AML-193 (cell line): Measurements from ENCODE around the gene DDX1.

Experiments used
- DNase-seq, 2 experiments: peaks; one replicate each; lab custom pipeline; 2025; lab: John Stamatoyannopoulos, UW

Gene DDX1

DNA sequence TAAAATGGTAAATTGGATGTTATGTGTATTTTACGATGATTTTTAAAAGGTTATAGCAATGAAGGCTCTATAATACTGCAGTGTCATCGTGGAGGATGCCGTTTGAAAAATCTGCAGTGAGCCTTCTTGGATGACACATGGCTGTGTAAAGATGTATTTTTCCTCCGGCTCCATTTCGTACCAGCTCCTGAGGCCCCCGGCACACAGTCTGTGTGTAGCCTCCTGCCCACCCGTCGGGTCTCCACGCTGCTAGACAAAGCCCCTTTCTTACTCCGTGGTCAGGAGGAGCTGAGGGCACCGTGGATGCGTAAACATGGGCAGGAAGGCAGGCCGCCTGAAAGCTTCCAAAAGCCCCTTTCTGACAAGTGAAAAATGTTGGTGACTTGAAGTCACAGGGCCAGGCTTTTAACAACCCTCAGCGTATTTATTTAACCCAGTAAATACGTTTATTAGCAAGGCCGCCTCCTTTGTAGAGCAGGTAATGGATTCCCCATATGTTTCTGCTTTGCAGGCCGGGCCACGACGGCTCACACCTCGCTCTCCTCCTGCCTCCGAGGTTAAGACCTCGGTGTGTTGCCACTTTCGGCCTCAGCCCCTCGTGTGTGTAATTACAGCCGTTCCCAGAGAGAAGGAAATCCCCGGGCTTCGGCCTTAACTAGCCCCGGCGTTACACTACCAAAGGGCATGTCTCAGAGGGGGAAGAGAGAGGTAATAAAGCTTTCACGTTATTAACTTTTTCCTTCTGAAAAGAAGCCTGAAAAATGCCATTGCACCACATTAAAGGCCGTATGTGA is 72.8 kb downstream of the DDX1 start:
- no peak for DNase-seq

DNA sequence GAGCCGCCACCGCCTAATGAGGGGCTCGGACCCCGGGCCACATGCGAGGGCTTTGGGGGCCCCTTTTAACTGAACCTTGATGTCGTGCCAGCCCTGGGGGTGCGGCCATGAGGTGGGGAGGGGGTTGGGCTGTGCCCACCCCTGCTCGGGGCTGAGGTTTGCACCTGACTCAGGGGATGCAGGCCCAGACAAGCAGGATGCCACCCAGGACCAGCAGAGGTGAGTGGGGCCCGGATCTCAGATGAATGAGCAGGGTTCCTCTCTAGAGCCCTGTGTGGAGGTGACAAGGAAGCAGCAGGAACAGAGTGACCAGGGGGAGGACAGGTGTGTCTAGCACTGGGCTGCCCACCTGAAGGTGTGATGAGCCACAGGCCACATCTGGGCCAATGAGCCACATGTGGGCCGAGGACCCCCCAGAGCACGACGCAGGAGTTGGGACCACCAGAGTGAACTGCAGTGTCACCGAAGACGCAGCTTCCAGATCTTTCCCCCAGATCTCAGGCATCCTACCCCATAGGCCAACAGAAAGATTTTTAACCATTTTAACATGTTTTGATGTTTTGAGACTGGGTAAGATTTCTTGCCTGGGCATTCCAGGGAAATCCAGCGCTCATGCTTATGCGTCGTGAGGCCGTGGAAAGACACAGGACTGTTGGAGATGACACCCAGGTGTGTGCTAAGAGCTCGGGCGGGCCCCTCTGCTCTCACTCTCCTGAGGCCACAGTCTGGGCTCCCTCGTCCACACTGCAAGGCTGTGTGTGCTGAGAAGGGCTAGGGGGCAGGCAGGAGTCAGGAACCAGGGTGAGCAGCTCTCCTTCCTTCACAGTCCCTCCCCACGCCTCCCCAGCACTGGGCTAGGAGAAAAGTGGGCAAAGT is 73.6 kb downstream of the DDX1 start:
- DNase-seq: no peak

DNA sequence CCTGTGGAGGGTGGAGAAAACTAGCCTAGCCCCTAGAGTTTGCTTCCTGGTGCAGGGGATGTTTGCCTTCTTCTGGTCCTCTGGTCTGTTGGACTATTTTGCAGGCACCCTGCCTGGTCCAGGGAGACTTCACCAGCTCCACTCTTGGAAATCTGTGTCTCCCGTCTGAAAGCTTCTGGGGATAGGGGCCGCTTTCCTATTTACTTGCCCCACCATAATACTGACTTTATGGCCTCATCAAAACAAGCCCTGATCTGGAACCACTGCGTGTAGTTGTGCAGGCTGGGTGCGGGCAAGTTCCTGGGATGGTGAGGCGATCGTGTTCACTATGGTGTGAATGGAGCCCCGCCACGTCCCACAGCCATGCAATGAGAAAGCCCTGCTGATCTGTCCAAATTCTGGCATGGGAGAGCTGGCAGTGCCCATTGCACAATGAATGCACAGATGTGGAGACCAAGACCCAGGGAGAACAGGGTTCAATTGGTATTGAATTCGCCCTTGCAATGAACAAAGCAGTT is 74.3 kb downstream of the DDX1 start:
- no peak for DNase-seq

DNA sequence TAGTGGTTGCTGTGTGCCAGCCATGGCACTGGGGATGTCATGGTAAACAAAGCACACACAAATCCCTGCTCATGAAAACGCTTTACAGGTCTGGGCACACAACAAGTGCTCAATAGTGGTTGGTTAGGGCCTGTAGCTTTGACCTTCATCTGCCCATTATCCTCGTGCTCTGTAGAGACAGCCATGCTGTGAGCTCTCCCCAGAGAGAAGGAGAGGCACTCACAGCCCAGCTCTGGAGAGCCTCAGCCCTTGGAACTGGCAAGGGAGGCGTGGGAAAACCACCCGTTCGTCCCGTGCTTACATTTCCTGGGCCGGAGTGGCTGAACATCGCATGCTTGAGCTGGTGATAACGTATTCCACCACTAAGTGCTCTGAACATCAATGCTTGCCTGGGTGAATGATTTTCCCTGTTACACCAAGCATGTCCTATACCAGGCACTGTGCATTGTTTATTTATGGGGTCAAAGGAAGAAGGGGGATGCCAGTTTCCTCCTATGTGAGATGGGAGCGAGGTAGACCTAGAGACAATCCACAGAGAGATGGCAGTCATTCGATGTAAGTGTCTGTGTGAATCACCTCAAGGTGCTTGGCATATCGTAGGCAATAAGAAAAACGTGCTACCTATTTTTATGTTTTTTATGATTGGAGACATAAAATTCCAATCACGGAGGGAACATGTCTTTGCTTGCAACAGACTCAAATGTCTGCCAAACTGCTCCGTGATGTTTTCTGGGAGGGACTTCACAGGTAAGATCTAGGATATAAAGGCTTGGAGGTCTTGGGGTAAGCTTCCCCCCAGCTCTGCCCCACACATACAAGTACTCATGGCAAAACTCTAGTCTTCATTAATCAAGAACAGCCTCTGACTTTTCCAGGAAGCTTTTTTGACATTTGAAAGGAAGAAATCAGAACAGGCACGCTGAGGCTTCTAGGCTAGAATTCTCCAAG is 75.5 kb downstream of the DDX1 start:
- DNase-seq: no peak

DNA sequence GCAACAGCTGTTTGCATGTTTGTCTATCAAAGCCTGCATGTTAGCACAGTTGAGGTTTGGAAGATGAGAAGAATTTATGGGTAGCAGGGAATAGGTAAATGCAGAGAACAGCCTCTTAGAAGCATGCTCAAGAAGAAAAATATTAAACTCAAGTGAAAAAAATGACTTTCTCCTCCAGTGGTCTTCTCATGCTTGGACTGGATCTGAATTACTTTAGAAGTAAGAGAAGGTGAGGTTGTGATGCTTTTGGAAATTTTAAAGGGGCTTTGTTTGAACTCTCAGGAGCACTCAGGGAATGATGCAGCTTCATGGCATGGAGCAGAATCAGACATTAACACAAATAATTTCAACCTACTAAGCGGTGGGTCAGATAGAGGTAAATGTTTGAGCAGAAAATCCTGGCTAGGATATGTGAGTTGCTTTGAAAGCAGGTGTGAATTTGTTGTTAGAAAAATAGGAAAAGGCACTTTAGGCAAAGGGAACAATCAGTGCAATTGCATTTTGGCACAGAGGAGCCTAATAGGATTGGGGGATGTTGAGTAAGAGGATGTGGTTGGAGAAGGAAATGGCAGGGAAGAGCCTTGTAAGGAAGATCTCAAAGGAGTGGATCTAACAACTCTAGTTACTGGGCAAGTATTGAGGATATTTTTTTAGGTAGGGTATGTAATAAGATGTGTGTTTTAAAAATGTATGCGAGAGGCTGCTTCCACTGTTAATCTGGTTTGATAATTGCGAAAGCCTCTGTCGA is 76.3 kb downstream of the DDX1 start:
- DNase-seq: no peak

DNA sequence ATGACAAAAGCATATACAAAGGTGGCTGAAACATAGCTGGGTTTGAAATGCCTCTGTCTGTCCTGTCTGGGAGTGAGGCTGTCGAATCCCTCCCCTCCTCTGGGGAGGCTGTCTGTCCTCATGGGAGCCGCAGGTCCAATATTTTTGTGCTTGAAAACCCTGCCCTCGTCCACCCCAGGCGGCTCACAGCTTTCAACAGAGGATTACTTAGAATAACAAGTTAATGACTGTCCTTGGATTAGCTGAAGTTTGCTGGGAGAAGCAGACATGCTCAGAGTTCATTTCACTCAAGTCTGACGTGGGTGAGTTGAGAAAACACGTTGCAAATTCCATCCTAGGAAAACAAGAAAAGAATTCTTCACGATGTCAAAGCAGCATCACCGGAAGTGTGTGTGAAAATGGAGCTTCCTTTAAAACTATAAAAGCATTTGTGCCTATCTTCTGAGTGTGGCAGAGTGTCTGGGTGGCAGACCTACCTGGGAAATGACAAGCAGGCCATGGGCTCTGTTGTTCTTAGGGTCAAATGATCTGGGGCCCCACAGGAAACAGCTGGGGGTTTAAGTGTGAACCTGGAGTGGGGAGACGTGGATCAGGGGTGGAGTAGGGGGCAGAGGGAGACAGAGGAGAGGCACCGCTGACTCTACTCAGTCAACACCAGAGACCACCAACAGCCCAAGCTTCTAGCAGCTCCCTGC is 77.1 kb downstream of the DDX1 start:
- no peak for DNase-seq

DNA sequence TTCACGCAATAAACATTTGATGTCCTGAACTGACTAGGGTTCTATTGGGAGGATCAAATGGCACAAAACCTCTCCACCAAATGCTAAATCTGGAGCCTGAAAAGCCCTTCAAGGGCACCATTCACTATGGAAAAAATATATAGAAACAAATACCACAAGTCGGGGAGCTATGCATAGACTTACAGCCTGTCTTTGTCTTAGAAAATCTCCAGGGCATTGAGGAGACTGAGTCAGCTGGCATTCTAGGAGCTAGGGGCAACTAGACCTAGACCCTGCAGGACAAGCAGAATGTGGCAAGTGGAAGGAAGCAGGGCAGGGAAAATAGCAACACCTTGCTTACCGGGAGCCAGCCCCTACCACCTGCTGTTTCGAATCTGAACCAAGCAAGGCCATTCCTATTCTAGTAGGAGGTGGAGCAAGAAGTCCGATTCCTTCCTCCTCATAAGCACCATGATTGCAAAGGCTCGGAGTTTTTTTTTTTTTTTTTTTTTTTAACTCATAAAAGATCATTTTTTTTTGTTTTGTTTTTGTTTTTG is 77.8 kb downstream of the DDX1 start:
- DNase-seq: no peak

DNA sequence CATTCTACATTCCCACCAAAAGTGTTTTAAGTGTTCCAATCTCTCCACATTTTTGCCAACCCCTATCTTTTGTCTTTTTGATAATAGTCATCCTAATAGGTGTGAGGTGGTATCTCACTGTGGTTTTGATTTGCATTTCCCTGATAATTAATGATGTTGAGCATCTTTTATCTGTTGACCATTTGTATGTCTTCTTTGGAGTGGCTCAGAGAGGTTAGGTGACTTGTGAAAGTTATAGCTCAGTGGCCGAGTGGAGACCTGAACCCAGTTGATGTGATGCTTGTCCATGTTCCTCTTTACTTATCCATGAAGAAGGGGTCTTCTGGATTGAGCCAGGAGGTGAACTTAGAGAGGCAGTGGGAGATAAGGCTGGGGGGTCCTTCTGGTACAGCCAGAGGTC is 78.8 kb downstream of the DDX1 start:
- no peak for DNase-seq

DNA sequence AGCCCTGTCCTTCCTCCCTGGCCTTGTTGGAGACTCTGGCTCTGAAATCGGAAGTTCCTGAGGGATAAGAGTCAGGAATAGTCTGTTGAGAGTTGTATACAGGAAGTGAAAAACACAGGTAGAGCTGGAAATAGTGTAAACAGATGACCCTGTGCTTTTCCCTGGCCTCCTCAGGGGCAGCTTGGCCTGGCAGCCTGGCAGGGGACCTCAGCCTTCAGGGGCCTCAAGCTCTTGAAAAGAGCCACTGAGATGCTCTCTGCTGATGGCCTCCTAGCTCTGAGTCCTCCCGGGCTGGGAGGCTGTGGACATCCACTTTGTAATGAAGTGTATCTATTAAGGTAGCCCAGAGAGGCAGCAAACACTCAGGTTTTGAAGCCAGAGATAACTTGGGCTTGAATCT is 79.3 kb downstream of the DDX1 start:
- no peak for DNase-seq

DNA sequence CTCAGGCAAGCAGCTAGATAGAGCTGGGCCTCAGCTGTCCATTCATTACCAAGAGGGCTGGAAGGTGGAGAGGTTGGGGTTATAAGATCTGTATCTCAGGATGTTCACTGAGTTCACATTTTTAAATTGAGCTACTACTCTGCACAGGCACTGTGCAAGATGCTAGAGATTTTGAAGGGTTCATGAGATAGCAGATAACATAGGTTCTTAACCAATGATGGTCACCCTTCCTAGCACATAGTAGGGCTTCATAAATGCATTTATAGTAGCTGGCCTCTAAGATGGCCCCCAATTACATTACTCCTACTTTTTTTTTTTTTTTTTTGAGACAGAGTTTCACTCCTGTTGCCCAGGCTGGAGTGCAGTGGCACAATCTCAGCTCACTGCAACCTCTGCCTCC is 79.7 kb downstream of the DDX1 start:
- DNase-seq: no peak

DNA sequence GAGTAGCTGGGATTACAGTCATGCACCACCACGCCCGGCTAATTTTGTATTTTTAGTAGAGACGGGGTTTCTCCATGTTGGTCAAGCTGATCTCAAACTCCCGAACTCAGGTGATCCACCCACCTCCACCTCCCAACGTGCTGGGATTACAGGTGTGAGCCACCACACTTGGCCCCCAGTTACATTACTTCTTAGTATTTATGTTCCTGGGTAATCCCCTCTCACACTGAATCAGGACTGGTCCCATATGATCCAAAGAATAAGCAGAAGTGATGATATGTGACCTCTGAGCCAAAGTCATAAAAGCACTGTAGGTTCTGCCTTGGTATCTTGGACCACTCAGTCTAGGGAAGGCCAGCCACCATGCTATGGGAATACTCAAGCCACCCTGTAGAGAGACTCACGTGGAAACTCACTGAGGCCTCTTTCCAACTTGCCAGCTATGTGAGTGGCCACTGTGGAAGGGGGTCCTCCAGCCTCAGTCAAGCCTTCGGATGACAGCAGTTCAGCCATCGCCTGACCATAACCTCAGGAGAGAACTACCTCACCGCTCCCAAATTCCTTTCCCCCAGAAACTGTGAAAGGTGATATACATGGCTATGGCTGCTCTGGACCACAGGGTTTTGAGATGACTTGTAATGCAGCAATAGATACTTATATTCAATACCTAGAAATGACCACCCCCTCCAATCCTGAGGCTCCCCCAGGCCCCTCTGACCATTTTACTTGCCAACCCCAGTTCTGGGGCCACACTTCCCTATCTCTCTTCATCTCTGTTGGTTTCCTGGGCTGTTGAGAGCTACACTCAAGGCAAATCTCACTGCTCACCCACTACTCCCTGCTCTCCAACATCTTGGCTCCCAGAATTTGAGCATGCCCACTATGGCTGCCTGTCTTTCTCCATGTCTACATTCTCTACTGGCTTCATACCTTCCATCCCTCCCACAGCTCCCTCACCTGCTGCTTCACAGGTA is 80.5 kb downstream of the DDX1 start:
- DNase-seq: no peak

DNA sequence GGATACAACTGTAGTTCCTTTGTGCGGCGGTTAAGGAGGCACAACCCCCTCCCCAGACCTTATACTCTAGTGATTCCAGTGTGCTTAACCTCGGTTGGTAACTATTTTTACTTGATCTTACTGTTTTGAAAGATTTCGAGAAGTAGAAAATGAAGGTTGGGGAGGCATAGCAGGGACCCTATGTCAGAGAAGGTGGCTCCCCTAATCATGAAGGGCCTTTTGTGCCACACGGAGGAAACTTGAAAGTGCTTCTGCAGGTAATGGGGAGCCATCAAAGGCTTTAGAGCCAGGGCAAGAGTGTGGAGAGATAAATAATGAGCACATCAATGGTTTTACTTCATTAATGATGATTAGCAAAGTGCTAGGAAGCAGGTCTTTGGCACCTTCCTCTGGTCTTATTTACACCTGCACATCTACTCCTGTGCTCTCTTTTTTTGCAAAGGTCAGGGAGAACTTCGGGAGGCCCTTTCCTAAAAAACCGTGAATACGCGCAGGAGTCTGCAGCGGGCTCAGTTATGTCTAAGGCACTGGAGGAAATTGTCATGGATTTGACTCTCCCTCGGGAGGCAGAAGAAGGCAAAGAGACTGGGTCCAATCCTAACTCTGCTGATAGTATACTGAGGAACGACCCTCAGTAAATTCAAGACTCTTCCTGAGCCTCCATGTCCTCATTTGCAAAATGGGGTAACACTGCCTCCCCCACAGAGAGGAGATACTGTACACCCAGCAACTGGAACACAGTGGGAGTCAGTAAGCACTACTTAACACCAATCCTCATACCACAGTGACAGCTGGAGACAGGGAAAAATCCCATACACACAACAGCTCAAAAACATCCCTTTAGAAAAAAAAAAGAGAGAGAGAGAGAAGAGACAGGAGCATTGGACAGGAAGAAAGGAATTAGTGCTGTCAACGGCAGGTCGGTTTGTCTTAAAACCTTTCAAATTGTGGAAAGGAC is 81.6 kb downstream of the DDX1 start:
- DNase-seq: no peak

DNA sequence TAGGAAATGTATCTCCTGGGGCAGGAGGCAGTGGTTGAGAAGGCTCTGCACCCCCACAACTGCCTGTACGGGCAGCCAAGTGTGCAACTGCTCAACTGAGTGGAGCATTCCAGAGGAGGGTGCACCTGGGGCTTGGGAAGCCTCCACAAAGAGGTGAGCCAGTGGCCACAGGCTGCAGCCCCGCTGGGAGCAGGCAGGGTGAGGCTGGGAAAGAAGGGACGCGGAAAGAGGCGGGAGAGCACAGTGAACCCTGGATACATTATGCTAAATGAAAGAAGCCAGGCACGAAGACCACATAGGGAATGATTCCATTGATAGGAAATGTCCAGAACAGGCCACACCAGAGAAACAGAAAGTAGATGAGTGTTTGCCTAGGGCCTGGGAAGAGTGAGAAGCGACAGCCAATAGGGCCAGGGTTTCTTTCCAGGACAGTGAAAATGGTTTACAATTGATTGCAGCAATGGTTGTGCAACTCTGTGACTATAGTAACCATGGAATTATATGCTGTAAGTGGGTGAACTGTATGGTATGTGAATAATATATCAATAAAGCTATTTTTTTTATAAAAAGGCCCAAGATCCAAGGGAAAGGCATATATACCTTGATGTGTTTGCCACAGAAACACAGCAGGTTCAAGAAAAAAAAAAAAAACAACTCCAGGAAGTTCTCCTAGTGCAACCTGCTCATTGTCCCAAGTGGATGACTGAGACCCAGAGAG is 82.4 kb downstream of the DDX1 start:
- no peak for DNase-seq

DNA sequence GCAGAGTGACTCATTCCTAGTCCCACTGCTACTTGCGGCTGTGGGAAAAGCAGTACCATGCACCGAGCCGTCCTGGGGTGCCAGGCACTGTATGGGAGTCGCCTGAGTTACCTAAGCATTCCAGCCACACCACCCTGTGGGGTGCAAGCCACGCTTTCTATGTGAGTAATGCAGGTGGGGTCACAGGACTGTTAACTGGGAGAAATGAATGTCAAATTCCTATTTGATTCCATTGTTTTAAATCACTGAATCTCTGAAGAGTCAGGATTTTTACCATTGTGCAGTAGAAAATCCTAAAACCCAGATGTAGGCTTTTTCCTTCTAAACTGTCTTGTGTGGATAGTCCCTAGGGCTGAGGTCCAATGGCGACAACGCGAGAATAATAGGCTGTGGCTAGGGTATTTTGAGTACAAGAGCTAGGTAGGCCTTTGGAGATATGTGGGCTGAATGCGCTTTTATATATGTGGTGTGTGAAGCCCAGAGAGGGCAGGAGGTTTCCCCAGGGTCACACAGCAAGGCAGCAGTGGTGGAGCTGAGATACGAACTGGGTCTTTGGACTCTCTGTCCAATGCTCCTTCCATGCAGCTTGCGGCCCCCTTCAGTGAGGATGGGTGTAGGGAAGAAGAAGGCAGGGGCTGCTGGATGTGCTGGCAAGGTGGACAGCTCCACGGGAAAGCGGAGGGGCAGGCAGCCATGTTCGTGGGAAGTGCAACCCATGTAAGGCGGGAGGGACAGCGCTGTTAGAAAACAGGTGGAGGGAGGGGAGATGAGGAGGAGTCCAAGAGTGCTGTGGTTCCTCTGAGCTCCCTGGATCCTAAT is 83.2 kb downstream of the DDX1 start:
- DNase-seq: no peak

DNA sequence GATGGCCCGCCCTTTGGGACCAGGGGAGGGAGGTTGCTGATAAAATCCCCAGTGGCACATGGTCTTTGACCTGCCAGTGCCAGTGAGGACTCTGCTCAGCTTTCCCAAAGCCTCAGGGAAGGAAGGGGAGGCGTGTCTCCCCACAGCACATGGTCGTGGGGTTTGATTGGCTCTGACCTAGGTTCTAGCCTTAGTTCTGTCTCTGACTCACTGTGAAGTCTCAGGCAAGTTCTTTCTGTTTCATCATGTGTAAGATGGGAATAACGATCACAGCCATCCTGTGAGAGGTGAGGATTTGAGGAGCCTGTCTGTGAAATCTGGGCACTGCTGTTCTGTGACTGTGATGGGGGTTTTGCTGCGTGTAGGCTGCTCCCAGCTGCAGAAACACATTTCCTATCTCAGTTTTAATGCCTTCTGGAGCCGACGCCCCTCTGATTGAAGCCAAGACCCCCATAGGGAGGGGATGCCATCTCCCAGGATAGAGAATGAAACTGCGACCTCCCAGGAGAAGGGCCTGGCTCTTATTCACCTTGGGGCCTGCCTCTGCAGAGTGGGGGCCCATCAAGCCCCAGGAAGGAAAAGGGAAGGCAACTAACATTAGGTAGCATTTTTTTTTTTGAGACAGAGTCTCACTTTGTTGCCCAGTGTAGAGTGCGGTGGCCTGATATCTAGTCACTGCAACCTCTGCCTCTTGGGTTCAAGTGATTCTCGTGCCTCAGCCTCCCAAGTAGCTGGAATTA is 84.0 kb downstream of the DDX1 start:
- DNase-seq: no peak
